Nephron (organoid): ENCODE data around the gene KAZALD1.

Source experiments
- H3K27ac Mint-ChIP-seq, 3 experiments: 2 replicates each; pipeline ENCODE4 v1.8.0; 2020; ENCODE audit warnings: mixed read lengths in 3 of 3, mild to moderate bottlenecking in 2 of 3, moderate library complexity in 1 of 3
- H3K27me3 Mint-ChIP-seq: 2 replicates; pipeline ENCODE4 v1.8.0; 2021; ENCODE audit warnings: low read depth, mild to moderate bottlenecking, moderate library complexity, mixed read lengths
- H3K36me3 Mint-ChIP-seq: 2 replicates; pipeline ENCODE4 v1.8.0; 2020; ENCODE audit warnings: low read depth, mixed read lengths
- H3K4me1 Mint-ChIP-seq: 2 replicates; pipeline ENCODE4 v1.8.0; 2020; ENCODE audit warnings: mixed read lengths
- H3K4me3 Mint-ChIP-seq, 3 experiments: 2 replicates each; pipeline ENCODE4 v1.8.0; 2020; ENCODE audit warnings: mild to moderate bottlenecking in 3 of 3, mixed read lengths in 3 of 3, moderate library complexity in 2 of 3
- H3K9me3 Mint-ChIP-seq: 2 replicates; pipeline ENCODE4 v1.8.0; 2020; ENCODE audit warnings: mixed read lengths
- CTCF ChIP-seq, 3 experiments: fragments of 200-600 bp; sonication (generic); IDR thresholded peaks; one replicate each; pipeline ENCODE4 v1.5.0; 2021; ENCODE audit warnings: antibody characterized with exemption in 3 of 3; ENCODE audit not compliant: unreplicated experiment in 3 of 3

KAZALD1 gene

DNA sequence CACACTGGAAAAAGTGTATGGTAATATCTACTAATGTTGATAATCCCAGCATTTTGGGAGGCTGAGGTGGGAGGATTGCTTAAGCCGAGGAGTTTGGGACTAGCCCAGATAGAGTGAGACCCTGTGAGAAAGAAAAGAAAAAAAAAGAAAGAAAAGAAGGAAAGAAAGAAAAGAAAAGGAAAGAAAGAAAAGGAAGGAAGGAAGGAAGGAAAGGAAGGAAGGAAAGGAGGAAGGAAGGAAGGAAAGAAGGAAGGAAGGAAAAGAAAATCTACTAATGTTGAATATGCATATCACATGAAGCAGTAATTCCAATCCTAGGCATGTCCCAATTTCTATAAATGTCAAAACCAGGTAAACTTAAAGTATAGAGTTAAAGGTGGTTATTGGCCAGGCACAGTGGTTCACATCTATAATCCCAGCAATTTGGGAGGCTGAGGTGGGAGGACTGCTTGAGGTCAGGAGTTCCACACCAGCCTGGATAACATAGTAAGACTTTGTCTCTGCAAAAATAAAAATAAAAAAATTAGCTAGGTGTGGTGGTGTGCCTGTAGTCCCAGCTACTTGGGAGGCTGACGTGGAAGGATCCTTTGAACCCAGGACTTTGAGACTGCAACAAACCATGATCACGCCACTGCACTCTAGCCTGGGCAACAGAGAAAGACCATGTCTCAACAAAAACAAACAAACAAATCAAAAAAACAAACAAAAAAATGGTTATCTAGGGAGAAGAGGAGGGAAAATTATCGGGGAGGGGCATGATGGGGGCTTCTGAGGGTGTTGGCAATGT is 5.2 kb upstream of the KAZALD1 start:
- H3K27me3 Mint-ChIP-seq = peaks cover 14% of the 10 kb centered on the region
- H3K4me1 Mint-ChIP-seq = peaks cover 16% of the 10 kb centered on the region
- H3K36me3 Mint-ChIP-seq = no peaks in the 10 kb centered on the region
- TF ChIP-seq CTCF (IDR thresholded peaks at IDR 0.05; ENCODE audit: unreplicated experiment in 3 of 3) = no peak
- peak overlapping the region in 1 of 3 experiments; percentile 17 for H3K4me3 Mint-ChIP-seq
- H3K27ac Mint-ChIP-seq = no peak overlapping the region
- H3K9me3 Mint-ChIP-seq = no peaks in the 10 kb centered on the region

- no peaks in the 10 kb centered on the region for H3K36me3 Mint-ChIP-seq
- peaks cover 41% of the 10 kb centered on the region for H3K4me1 Mint-ChIP-seq
- H3K9me3 Mint-ChIP-seq = no peaks in the 10 kb centered on the region
- peak overlapping the region; percentile 88 to 98 (median 98) for H3K4me3 Mint-ChIP-seq
- peak overlapping the region; percentile 96 to 97 (median 97) for H3K27ac Mint-ChIP-seq
- peak; percentile 89 to 93 (median 91) for TF ChIP-seq CTCF (IDR thresholded peaks at IDR 0.05; ENCODE audit: unreplicated experiment in 3 of 3)
- H3K27me3 Mint-ChIP-seq = peaks cover 19% of the 10 kb centered on the region
These were observed 1.5 kb upstream of the KAZALD1 start for GRCh38 chr10:101060036-101060950.

DNA sequence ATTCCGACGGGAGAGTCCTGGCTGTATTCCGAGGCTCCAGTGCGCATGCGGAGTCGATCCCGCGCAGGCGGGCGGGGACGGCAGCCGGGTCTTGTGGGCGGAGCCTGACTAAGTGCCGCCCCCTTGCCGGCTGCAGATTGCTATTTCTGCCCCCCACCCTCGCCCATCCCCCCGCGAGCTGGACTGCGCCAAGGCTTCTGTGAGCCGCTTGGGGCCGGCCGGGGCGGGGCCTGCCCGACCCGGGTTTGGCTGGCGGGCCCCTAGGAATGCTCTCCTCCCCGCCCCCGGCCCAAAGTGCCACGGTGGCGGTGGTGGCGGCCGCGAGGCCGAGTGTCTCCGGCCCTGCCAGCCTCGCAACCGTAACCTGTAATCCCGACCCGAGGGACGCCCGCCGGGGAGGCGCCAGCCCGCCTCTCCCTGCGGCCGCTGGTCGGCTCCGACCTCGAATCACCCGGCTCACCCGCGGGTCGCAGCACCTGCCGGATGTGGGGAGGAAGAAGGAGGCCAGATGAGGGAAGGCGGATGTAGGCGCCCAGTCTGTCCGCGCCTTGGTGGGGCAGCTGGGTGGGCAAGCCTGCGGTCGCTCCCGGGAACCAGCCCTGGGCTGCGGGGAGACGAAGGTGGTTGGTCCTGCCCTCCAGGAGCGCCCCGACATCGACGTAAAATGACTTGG is 702 bp upstream of the KAZALD1 start:
- peak overlapping the region; percentile 94 to 98 (median 98) for H3K4me3 Mint-ChIP-seq
- peaks cover 49% of the 10 kb centered on the region for H3K4me1 Mint-ChIP-seq
- H3K27me3 Mint-ChIP-seq = peaks cover 27% of the 10 kb centered on the region
- no peaks in the 10 kb centered on the region for H3K9me3 Mint-ChIP-seq
- peak overlapping the region; percentile 97 to 98 (median 97) for H3K27ac Mint-ChIP-seq
- no peaks in the 10 kb centered on the region for H3K36me3 Mint-ChIP-seq
- peak in 1 of 3 experiments; percentile 14 for TF ChIP-seq CTCF (IDR thresholded peaks at IDR 0.05; ENCODE audit: unreplicated experiment in 3 of 3)

DNA sequence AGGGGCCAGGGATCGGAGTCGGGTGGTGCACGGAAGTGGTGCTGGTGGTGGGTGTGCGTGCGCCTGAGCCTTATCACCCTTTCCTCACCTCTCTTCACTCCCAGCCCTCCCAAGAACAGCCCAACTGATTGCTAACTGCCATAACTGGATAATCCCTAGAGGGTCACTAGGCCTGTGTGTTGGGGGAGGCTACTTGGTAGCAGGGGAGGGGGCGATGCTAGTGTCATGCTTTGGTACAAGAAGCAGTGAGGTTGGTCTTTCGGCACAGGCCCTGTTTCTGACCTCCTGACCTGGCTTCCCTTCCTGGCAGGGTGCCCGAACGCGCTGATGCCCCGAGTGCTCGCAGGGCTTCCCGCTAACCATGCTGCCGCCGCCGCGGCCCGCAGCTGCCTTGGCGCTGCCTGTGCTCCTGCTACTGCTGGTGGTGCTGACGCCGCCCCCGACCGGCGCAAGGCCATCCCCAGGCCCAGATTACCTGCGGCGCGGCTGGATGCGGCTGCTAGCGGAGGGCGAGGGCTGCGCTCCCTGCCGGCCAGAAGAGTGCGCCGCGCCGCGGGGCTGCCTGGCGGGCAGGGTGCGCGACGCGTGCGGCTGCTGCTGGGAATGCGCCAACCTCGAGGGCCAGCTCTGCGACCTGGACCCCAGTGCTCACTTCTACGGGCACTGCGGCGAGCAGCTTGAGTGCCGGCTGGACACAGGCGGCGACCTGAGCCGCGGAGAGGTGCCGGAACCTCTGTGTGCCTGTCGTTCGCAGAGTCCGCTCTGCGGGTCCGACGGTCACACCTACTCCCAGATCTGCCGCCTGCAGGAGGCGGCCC is 652 bp downstream of the KAZALD1 start:
- H3K9me3 Mint-ChIP-seq = no peaks in the 10 kb centered on the region
- H3K4me1 Mint-ChIP-seq = peaks cover 51% of the 10 kb centered on the region
- peak overlapping the region; percentile 93 to 94 (median 94) for H3K4me3 Mint-ChIP-seq
- peak; percentile 60 to 68 (median 63) for TF ChIP-seq CTCF (IDR thresholded peaks at IDR 0.05; ENCODE audit: unreplicated experiment in 3 of 3)
- peak overlapping the region; percentile 97 to 98 (median 97) for H3K27ac Mint-ChIP-seq
- no peaks in the 10 kb centered on the region for H3K36me3 Mint-ChIP-seq
- peaks cover 39% of the 10 kb centered on the region for H3K27me3 Mint-ChIP-seq

- TF ChIP-seq CTCF (IDR thresholded peaks at IDR 0.05; ENCODE audit: unreplicated experiment in 3 of 3) = no peak
These were observed 1.3 kb downstream of the KAZALD1 start for GRCh38 chr10:101063050-101063525.

More at GRCh38 chr10:101063050-101063525, 1.3 kb downstream of the KAZALD1 start:
- H3K27me3 Mint-ChIP-seq = peaks cover 43% of the 10 kb centered on the region
- peak overlapping the region in 1 of 3 experiments; percentile 75 for H3K27ac Mint-ChIP-seq
- no peaks in the 10 kb centered on the region for H3K36me3 Mint-ChIP-seq
- H3K9me3 Mint-ChIP-seq = no peaks in the 10 kb centered on the region
- peaks cover 56% of the 10 kb centered on the region for H3K4me1 Mint-ChIP-seq
- peak overlapping the region; percentile 81 to 93 (median 93) for H3K4me3 Mint-ChIP-seq
